T-helper 2 cell treated with Interferon-gamma antibody and Interleukin-4, amounts not matched to agents 5 μg/mL and 100 μg/mL, for 36 hours (primary cell): ENCODE data around the gene PRTFDC1.

Experiments
- DNase-seq: peaks from one replicate; pipeline ENCODE4 v3.0.0; 2021; ENCODE audit warnings: low spot score
- H3K27ac Mint-ChIP-seq: one replicate; pipeline ENCODE4 v1.8.0; 2021; ENCODE audit warnings: mild to moderate bottlenecking, mixed read lengths
- H3K27me3 Mint-ChIP-seq: one replicate; pipeline ENCODE4 v1.8.0; 2021; ENCODE audit warnings: low read depth, mixed read lengths
- H3K36me3 Mint-ChIP-seq: one replicate; pipeline ENCODE4 v1.8.0; 2021; ENCODE audit warnings: low read depth, mixed read lengths
- H3K4me1 Mint-ChIP-seq: one replicate; pipeline ENCODE4 v1.8.0; 2021; ENCODE audit warnings: low read depth, mixed read lengths
- H3K4me3 Mint-ChIP-seq: one replicate; pipeline ENCODE4 v1.8.0; 2022; ENCODE audit warnings: mild to moderate bottlenecking, moderate library complexity, mixed read lengths
- H3K9me3 Mint-ChIP-seq: one replicate; pipeline ENCODE4 v1.8.0; 2021; ENCODE audit warnings: mixed read lengths

Gene PRTFDC1

GRCh38 chr10:24826009-24826408 lies 126.4 kb downstream of the PRTFDC1 start:
- Mint-ChIP-seq H3K4me1 (peaks cover 19% of the 10 kb centered on the region), H3K27ac (no peak overlapping the region), H3K9me3 (no peaks in the 10 kb centered on the region), H3K36me3 (no peaks in the 10 kb centered on the region), H3K27me3 (peaks cover 18% of the 10 kb centered on the region), H3K4me3 (peak overlapping the region; percentile 59)
- DNase-seq = no peak

- no peaks in the 10 kb centered on the region for H3K9me3 Mint-ChIP-seq
- H3K36me3 Mint-ChIP-seq = no peaks in the 10 kb centered on the region
- no peak for DNase-seq
- peaks cover 13% of the 10 kb centered on the region for H3K27me3 Mint-ChIP-seq
- no peak overlapping the region for H3K27ac Mint-ChIP-seq
- peak overlapping the region; percentile 57 for H3K4me3 Mint-ChIP-seq
- peaks cover 19% of the 10 kb centered on the region for H3K4me1 Mint-ChIP-seq
These were observed 126.9 kb downstream of the PRTFDC1 start for GRCh38 chr10:24825551-24825950.

GRCh38 chr10:24824536-24824935 lies 127.9 kb downstream of the PRTFDC1 start:
- Mint-ChIP-seq H3K27me3 (peaks cover 17% of the 10 kb centered on the region), H3K4me3 (no peak overlapping the region), H3K9me3 (no peaks in the 10 kb centered on the region), H3K27ac (no peak overlapping the region), H3K4me1 (peaks cover 19% of the 10 kb centered on the region), H3K36me3 (no peaks in the 10 kb centered on the region)
- DNase-seq = no peak

GRCh38 chr10:24824124-24824523 lies 128.3 kb downstream of the PRTFDC1 start:
- no peak overlapping the region for H3K27ac Mint-ChIP-seq
- no peaks in the 10 kb centered on the region for H3K9me3 Mint-ChIP-seq
- peaks cover 17% of the 10 kb centered on the region for H3K27me3 Mint-ChIP-seq
- no peak overlapping the region for H3K4me3 Mint-ChIP-seq
- no peaks in the 10 kb centered on the region for H3K36me3 Mint-ChIP-seq
- H3K4me1 Mint-ChIP-seq = peaks cover 19% of the 10 kb centered on the region
- DNase-seq = no peak

GRCh38 chr10:24822590-24822989 lies 129.8 kb downstream of the PRTFDC1 start:
- no peaks in the 10 kb centered on the region for H3K9me3 Mint-ChIP-seq
- no peaks in the 10 kb centered on the region for H3K36me3 Mint-ChIP-seq
- peak; percentile 56 for DNase-seq
- no peak overlapping the region for H3K27ac Mint-ChIP-seq
- no peak overlapping the region for H3K4me3 Mint-ChIP-seq
- H3K27me3 Mint-ChIP-seq = peaks cover 15% of the 10 kb centered on the region
- H3K4me1 Mint-ChIP-seq = peaks cover 19% of the 10 kb centered on the region

GRCh38 chr10:24821986-24822385 lies 130.4 kb downstream of the PRTFDC1 start:
- no peaks in the 10 kb centered on the region for H3K9me3 Mint-ChIP-seq

GRCh38 chr10:24816868-24817396 lies 135.5 kb downstream of the PRTFDC1 start:
- Mint-ChIP-seq H3K36me3 (no peaks in the 10 kb centered on the region), H3K27me3 (peaks cover 7% of the 10 kb centered on the region), H3K4me3 (no peak overlapping the region), H3K27ac (no peak overlapping the region), H3K4me1 (no peaks in the 10 kb centered on the region), H3K9me3 (no peaks in the 10 kb centered on the region)
- DNase-seq = no peak

More at GRCh38 chr10:24821986-24822385, 130.4 kb downstream of the PRTFDC1 start:
- Mint-ChIP-seq H3K27me3 (peaks cover 15% of the 10 kb centered on the region), H3K4me1 (peaks cover 19% of the 10 kb centered on the region), H3K4me3 (no peak overlapping the region), H3K36me3 (no peaks in the 10 kb centered on the region), H3K27ac (no peak overlapping the region)
- no peak for DNase-seq

GRCh38 chr10:24814568-24815313 lies 137.7 kb downstream of the PRTFDC1 start:
- Mint-ChIP-seq H3K27me3 (peaks cover 2% of the 10 kb centered on the region), H3K4me1 (no peaks in the 10 kb centered on the region), H3K4me3 (no peak overlapping the region), H3K36me3 (no peaks in the 10 kb centered on the region), H3K9me3 (no peaks in the 10 kb centered on the region), H3K27ac (no peak overlapping the region)
- DNase-seq = no peak

GRCh38 chr10:24813856-24814255 lies 138.6 kb downstream of the PRTFDC1 start:
- Mint-ChIP-seq H3K36me3 (no peaks in the 10 kb centered on the region), H3K4me1 (no peaks in the 10 kb centered on the region), H3K9me3 (no peaks in the 10 kb centered on the region), H3K27me3 (peaks cover 2% of the 10 kb centered on the region), H3K27ac (no peak overlapping the region), H3K4me3 (no peak overlapping the region)
- no peak for DNase-seq

GRCh38 chr10:24806262-24806661 lies 146.1 kb downstream of the PRTFDC1 start:
- Mint-ChIP-seq H3K9me3 (no peaks in the 10 kb centered on the region), H3K27ac (no peak overlapping the region), H3K4me1 (no peaks in the 10 kb centered on the region), H3K36me3 (no peaks in the 10 kb centered on the region), H3K4me3 (no peak overlapping the region), H3K27me3 (peaks cover 6% of the 10 kb centered on the region)
- no peak for DNase-seq

GRCh38 chr10:24804956-24805355 lies 147.4 kb downstream of the PRTFDC1 start:
- Mint-ChIP-seq H3K4me3 (no peak overlapping the region), H3K27ac (no peak overlapping the region), H3K4me1 (no peaks in the 10 kb centered on the region), H3K36me3 (no peaks in the 10 kb centered on the region), H3K9me3 (no peaks in the 10 kb centered on the region), H3K27me3 (peaks cover 8% of the 10 kb centered on the region)
- no peak for DNase-seq

GRCh38 chr10:24804392-24804791 lies 148.0 kb downstream of the PRTFDC1 start:
- no peaks in the 10 kb centered on the region for H3K36me3 Mint-ChIP-seq
- no peaks in the 10 kb centered on the region for H3K9me3 Mint-ChIP-seq
- no peak overlapping the region for H3K4me3 Mint-ChIP-seq
- no peak for DNase-seq
- H3K27ac Mint-ChIP-seq = no peak overlapping the region
- H3K27me3 Mint-ChIP-seq = peaks cover 9% of the 10 kb centered on the region
- no peaks in the 10 kb centered on the region for H3K4me1 Mint-ChIP-seq

- no peaks in the 10 kb centered on the region for H3K9me3 Mint-ChIP-seq
- H3K4me1 Mint-ChIP-seq = no peaks in the 10 kb centered on the region
- no peak for DNase-seq
- peaks cover 9% of the 10 kb centered on the region for H3K27me3 Mint-ChIP-seq
- H3K27ac Mint-ChIP-seq = no peak overlapping the region
- no peak overlapping the region for H3K4me3 Mint-ChIP-seq
- H3K36me3 Mint-ChIP-seq = no peaks in the 10 kb centered on the region
These were observed 150.0 kb downstream of the PRTFDC1 start for GRCh38 chr10:24802378-24802777.

GRCh38 chr10:24800861-24801260 lies 151.5 kb downstream of the PRTFDC1 start:
- H3K4me3 Mint-ChIP-seq = no peak overlapping the region
- no peak overlapping the region for H3K27ac Mint-ChIP-seq
- H3K4me1 Mint-ChIP-seq = no peaks in the 10 kb centered on the region
- no peaks in the 10 kb centered on the region for H3K9me3 Mint-ChIP-seq
- no peaks in the 10 kb centered on the region for H3K36me3 Mint-ChIP-seq
- no peak for DNase-seq
- H3K27me3 Mint-ChIP-seq = peaks cover 9% of the 10 kb centered on the region
